Measurements from ENCODE around the gene ZNF883.
"Not testable (repeated sequence)": the region's sequence is repeated elsewhere in the genome, so short reads cannot be mapped to it uniquely, and the experiment has no call there.

The ZNF883 gene

GRCh38 chr9:113011911-113012381 is at the start of gene ZNF883:
Gene ZNF883 (minus strand): TSS chr9:113012192.
- DNase-seq (ENCODE audit: low read depth in 2 of 2): no peak

DNA sequence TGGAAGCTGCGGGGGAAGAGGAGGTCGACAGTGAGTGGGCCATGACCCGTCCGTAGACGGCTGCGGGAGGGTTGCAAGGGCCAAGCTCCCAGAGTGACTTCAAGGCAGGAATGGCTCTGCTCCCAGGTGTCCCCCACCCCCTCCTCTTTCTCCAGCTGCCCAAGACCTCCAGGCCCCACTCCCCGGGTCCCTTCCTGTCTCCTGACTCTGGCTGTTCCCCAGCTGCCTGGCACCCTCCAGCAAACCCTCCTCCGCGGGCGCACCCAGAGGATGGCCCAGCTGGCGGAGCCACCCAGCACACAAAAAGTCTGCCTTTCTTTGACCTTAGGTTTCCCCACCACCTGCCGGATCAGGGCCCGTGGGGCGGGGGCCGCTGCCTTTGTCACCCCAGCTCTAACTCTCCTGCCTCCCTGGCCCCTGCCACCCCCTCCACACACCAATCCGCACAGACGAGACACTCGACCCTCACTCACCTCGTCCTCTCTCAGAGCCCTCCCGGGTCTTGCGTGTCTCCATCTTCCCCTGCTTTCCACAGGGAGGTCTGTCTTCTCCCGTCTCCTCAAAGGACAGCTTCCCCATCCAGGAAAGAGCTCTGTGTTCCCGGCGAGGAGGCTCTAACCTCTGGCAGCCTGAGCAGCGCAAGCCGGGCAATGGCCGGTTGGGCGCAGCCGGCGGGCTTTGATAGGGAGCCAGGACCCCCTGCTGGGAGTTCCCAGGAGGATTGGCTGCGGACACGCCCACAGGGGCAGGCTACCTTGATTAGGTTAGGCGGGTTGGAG is 49.3 kb upstream of the ZNF883 start:
- DNase-seq (ENCODE audit: low read depth in 2 of 2): not testable (repeated sequence)

GRCh38 chr9:113059581-113060284 is 47.7 kb upstream of the ZNF883 start:
- not testable (repeated sequence) for DNase-seq (ENCODE audit: low read depth in 2 of 2)

DNA sequence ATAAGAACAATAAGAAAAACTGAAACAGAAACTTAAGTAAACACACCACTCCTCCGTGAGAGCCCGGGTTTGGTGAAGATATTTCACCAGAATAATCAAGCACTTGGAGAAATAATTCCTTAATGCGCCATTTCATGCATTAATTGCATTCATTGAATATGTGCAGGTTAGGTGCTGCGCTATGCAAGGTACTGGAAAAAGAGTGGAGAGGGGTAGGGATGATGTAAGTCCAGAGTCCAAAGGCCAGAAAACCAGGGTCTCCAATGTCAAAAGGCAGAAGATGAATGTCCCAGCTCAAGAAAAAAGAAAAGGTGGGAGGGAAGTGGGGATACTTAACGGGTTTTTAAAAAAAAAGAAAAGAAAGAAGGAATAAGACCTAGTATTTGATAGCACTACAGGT is 45.2 kb upstream of the ZNF883 start:
- no peak for DNase-seq (ENCODE audit: low read depth in 2 of 2)

GRCh38 chr9:113056191-113057106 is 44.5 kb upstream of the ZNF883 start, which contains the start of gene ZFP37:
Gene ZFP37 (minus strand): TSS chr9:113056724. CDS start chr9:113056688, 36 bp downstream.
- DNase-seq (ENCODE audit: low read depth in 2 of 2): peak; percentile 51

GRCh38 chr9:113042884-113043657 is 31.1 kb upstream of the ZNF883 start:
- DNase-seq (ENCODE audit: low read depth in 2 of 2): no peak

GRCh38 chr9:113026200-113026599 is 14.2 kb upstream of the ZNF883 start:
- DNase-seq (ENCODE audit: low read depth in 2 of 2): no peak

DNA sequence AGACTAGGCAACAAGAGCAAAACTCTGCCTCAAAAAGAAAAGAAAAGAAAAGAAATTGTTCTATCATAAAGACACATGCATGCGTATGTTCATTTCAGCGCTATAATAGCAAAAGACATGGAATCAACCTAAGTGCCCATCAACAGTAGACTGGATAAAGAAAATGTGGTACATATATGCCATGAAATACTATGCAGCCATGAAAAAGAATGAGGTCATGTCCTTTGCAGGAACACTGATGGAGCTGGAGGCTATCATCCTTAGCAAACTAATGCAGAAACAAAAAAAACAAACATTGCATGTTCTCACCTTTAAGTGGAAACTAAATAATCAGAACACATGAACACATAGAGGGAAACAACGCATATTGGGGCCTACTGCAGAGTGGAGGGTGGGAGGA is 6.3 kb upstream of the ZNF883 start:
- DNase-seq (ENCODE audit: low read depth in 2 of 2): no peak

- DNase-seq (ENCODE audit: low read depth in 2 of 2): no peak
Observed at GRCh38 chr9:113012492-113012891, 500 bp upstream of the ZNF883 start.

DNA sequence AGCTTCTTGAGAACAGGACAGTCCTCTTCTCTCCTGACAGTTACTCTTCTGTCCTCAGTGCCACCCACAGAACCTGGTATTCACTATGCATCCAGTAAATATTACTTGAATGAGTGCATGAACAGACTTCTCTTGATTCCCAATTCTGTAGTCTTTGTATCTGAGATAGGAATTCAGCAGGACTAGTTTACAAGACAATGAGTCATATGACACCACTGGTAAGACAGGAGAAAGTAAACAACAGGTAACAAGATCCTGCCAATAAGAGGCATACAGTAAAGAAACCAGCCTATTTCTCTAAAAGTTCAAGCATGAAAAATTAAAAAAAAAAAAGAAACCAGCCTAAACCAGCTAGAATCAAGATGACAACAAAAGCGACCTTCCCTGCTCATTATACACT is 6.2 kb downstream of the ZNF883 start:
- no peak for DNase-seq (ENCODE audit: low read depth in 2 of 2)

- no peak for DNase-seq (ENCODE audit: low read depth in 2 of 2)
Observed at GRCh38 chr9:112997236-112997941, 14.6 kb downstream of the ZNF883 start.

DNA sequence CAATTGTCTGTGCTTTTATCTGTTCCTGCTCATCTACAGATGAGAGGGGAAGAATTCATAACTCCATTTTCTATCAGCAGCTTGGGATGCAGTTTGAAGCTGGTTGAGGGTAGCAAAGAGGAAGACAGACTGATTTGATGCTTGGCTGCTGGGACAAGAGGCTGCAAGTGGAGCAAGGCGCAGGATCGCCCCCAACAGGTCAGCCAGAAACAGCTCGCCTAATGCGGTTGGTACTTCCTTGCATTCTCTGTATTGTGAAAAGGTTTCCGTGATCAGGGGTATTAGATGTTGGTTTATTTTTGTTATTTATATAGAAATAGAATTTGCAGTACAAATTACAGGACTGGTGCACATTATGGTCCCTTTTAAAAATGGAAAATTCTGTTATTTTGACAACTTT is 40.6 kb downstream of the ZNF883 start:
- no peak for DNase-seq (ENCODE audit: low read depth in 2 of 2)

DNA sequence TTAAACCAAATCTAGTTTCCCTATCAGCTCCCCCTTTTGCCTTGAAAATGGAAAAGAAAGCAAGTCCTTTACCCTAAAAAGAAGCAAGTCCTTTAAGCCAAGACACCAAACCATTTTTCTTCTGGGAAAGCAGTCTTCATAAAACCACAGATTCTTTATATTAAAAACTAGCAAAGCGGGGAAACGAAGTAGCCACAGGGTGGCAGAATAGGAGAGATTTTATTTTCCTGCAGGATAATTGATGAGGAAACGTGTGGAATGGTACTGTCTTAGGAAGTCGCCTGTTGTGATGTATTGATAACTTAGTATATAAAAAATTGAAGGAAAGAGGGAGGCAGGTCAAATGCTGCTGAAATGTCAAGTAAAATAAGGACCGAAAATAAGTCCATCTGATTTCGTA is 41.1 kb downstream of the ZNF883 start:
- no peak for DNase-seq (ENCODE audit: low read depth in 2 of 2)

- no peak for DNase-seq (ENCODE audit: low read depth in 2 of 2)
Observed at GRCh38 chr9:112969730-112970129, 42.3 kb downstream of the ZNF883 start.

DNA sequence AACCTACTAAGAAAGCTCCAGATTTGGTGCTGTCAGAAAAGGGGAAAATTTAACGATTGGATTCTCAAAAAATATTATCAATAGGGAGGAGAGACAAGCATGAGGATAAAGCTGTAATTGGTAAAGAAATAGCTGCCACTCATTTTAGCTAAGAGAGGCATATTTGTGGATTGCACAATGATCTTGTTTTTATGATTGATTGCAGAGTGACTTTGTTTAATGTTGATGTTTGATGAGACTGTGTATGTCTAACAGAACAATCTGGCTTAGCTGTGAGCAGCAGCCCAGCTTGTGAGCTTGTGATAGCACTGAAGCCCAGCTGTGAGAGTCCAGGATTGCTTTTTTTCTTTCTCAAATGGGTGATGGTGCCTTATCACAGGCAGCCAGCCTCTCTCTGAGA is 56.4 kb downstream of the ZNF883 start:
- DNase-seq (ENCODE audit: low read depth in 2 of 2): no peak

DNA sequence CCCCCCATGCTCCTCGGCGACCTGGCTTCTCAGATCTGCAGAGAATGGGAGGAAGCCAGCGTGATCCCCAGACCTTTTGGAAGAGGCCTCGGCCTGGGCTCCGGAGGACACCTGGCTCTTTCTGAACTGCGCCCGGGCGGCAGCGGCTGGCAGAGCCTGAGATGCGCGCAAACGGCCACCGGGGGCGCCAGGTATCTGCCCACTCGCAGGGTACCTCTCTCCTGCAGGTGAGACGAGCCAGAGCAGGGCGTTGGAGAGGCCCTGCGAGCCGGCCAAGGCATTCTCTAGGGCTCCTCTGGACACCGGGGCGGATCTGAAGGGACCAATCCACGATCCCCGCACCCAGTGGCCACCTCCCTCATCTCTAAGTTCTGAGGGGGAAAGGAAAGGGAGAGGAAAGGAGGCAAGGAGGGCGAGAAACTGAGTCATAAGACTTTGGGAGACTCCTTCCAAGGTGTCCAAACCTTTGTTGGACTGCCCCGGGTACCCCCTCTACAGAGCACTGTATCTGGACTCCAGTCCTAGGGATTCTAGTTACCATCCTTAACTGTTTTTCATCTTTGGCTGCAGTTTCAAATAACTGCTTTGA is 66.3 kb downstream of the ZNF883 start:
- no peak for DNase-seq (ENCODE audit: low read depth in 2 of 2)

GRCh38 chr9:112939418-112939817 is 72.6 kb downstream of the ZNF883 start:
- DNase-seq (ENCODE audit: low read depth in 2 of 2): no peak

- no peak for DNase-seq (ENCODE audit: low read depth in 2 of 2)
Observed at GRCh38 chr9:112933696-112934095, 78.3 kb downstream of the ZNF883 start.

DNA sequence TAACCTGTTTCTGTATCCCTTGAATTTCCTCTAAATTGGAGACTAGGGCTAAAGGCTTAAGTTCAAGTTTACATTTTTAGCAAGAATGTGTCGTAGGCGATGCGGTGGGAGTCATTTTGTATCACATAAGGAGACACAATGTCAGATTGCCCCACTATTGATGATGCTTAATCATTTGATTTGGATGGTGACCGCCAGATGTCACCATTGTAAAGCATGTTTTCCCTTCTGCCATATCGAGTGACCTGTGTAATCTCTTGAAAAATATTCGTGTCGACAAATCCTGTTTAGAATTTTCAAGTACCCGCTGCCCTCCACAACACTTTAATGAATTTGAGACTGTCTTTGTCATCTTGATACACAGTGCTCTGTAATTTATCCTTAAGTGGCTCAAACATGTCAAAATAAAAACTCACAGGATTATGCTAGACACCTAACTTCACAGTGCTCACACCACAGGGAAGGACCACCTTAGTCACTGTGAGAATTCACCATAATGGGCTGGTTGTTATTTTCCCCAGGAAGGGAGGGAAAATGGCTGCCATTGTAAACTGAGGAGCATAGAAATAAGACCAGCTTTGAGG is 86.8 kb downstream of the ZNF883 start:
- DNase-seq (ENCODE audit: low read depth in 2 of 2): no peak

DNA sequence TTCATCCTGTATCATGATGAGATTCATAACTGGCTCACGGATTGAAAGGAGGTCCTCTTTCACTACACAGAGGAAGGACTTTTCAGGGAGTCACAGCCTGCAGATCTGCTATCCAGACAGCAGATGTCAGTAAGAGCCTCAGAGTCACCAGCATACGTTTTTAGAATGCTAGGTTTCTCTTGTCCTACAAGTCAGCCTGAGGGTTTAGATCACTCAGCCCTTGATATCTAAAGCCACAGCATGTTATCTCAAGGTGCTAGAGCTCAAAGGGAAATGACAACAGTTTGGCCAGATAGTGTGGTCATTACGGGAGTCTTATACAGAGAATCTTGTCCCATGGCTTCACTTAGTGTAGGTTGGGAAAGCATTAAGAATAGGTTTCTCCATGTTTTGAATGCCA is 90.4 kb downstream of the ZNF883 start:
- no peak for DNase-seq (ENCODE audit: low read depth in 2 of 2)
